ENCODE results near the gene WASF2.
"Not testable (repeated sequence)": the region's sequence is repeated elsewhere in the genome, so short reads cannot be mapped to it uniquely, and the experiment has no call there.

The WASF2 gene

GRCh38 chr1:27491748-27492700, 2.1 kb upstream of the WASF2 start:
- no peak for DNase-seq

- no peak for DNase-seq
These were observed 430 bp downstream of the WASF2 start for GRCh38 chr1:27489501-27489972.

GRCh38 chr1:27487966-27488884, 1.7 kb downstream of the WASF2 start:
- no peak for DNase-seq

- DNase-seq = no peak
These were observed 4.6 kb downstream of the WASF2 start for GRCh38 chr1:27485363-27485762.

- no peak for DNase-seq
These were observed 6.3 kb downstream of the WASF2 start for GRCh38 chr1:27483659-27484058.

- no peak for DNase-seq
These were observed 7.9 kb downstream of the WASF2 start for GRCh38 chr1:27481994-27482620.

GRCh38 chr1:27478098-27478497, 11.9 kb downstream of the WASF2 start:
- DNase-seq = no peak

GRCh38 chr1:27476237-27476636, 13.7 kb downstream of the WASF2 start:
- no peak for DNase-seq

- no peak for DNase-seq
These were observed 14.2 kb downstream of the WASF2 start for GRCh38 chr1:27475720-27476119.

GRCh38 chr1:27473755-27474154, 16.2 kb downstream of the WASF2 start:
- no peak for DNase-seq

- not testable (repeated sequence) for DNase-seq
These were observed 17.9 kb downstream of the WASF2 start for GRCh38 chr1:27472098-27472497.

GRCh38 chr1:27471477-27471876, 18.5 kb downstream of the WASF2 start:
- no peak for DNase-seq

GRCh38 chr1:27469334-27469733, 20.6 kb downstream of the WASF2 start:
- no peak for DNase-seq

- not testable (repeated sequence) for DNase-seq
These were observed 21.6 kb downstream of the WASF2 start for GRCh38 chr1:27468378-27468777.

- DNase-seq = no peak
These were observed 24.9 kb downstream of the WASF2 start for GRCh38 chr1:27464926-27465647.

- not testable (repeated sequence) for DNase-seq
These were observed 26.1 kb downstream of the WASF2 start for GRCh38 chr1:27463916-27464315.

GRCh38 chr1:27458521-27458920, 31.4 kb downstream of the WASF2 start:
- DNase-seq = not testable (repeated sequence)

- DNase-seq = no peak
These were observed 34.7 kb downstream of the WASF2 start for GRCh38 chr1:27455139-27455811.

GRCh38 chr1:27454610-27455009, 35.4 kb downstream of the WASF2 start:
- DNase-seq = no peak

GRCh38 chr1:27451343-27451742, 38.6 kb downstream of the WASF2 start:
- DNase-seq = no peak

GRCh38 chr1:27448982-27449381, 41.0 kb downstream of the WASF2 start:
- DNase-seq = no peak

- DNase-seq = no peak
These were observed 42.1 kb downstream of the WASF2 start for GRCh38 chr1:27447883-27448282.
